Parathyroid adenoma (tissue), 2 donors: ENCODE measurements around the gene LYSET.
A peak's percentile ranks its signal among the peaks of the same experiment; 100 is the strongest.
"Not testable (repeated sequence)": the region's sequence is repeated elsewhere in the genome, so short reads cannot be mapped to it uniquely, and the experiment has no call there.

Experiments
- H2AFZ ChIP-seq: fragments of 300-600 bp; sonication (generic); one replicate; pipeline ENCODE4 v1.7.0; 2017; ENCODE audit warnings: antibody characterized with exemption, mild to moderate bottlenecking
- H3K27ac ChIP-seq: fragments of 300-600 bp; sonication (generic); one replicate; pipeline ENCODE4 v1.7.0; 2017
- H3K27me3 ChIP-seq: fragments of 300-600 bp; sonication (generic); one replicate; pipeline ENCODE4 v1.7.0; 2017; ENCODE audit warnings: low read length; ENCODE audit not compliant: control insufficient read depth, insufficient read depth
- H3K36me3 ChIP-seq: fragments of 300-600 bp; sonication (generic); one replicate; pipeline ENCODE4 v1.7.0; 2017; ENCODE audit warnings: low read length; ENCODE audit not compliant: control insufficient read depth, insufficient read depth
- H3K4me1 ChIP-seq: fragments of 300-600 bp; sonication (generic); one replicate; pipeline ENCODE4 v1.7.0; 2017; ENCODE audit warnings: control low read depth
- H3K4me2 ChIP-seq: fragments of 300-600 bp; sonication (generic); one replicate; pipeline ENCODE4 v1.7.0; 2017; ENCODE audit warnings: low read length
- H3K4me3 ChIP-seq: fragments of 300-600 bp; sonication (generic); one replicate; pipeline ENCODE4 v1.7.0; 2017; ENCODE audit warnings: low read depth, low read length
- H3K79me2 ChIP-seq: fragments of 300-600 bp; sonication (generic); one replicate; pipeline ENCODE4 v1.7.0; 2017; ENCODE audit warnings: control low read depth
- H3K9ac ChIP-seq: fragments of 300-600 bp; sonication (generic); one replicate; pipeline ENCODE4 v1.7.0; 2017; ENCODE audit warnings: mild to moderate bottlenecking
- H3K9me3 ChIP-seq: fragments of 300-600 bp; sonication (generic); one replicate; pipeline ENCODE4 v1.7.0; 2017; ENCODE audit warnings: low read length; ENCODE audit not compliant: control insufficient read depth
- CTCF ChIP-seq: fragments of 300-600 bp; sonication (generic); IDR thresholded peaks from one replicate; pipeline ENCODE4 v1.7.0; 2017; ENCODE audit warnings: antibody characterized with exemption, mild to moderate bottlenecking
- donor health status: primary hyperparathyroidism.

The LYSET gene

GRCh38 chr14:93160353-93160801 lies 24.7 kb upstream of the LYSET start:
- Histone ChIP-seq H3K36me3 (no peaks in the 10 kb centered on the region), H3K4me2 (no peak overlapping the region), H3K9me3 (no peaks in the 10 kb centered on the region), H2AFZ (no peak overlapping the region), H3K9ac (no peak overlapping the region), H3K4me3 (no peak overlapping the region), H3K27me3 (no peaks in the 10 kb centered on the region), H3K27ac (no peak overlapping the region), H3K79me2 (no peaks in the 10 kb centered on the region), H3K4me1 (no peaks in the 10 kb centered on the region)
- peak; percentile 31 for TF ChIP-seq CTCF

GRCh38 chr14:93161411-93161940 lies 23.6 kb upstream of the LYSET start:
- Histone ChIP-seq H3K27me3 (no peaks in the 10 kb centered on the region), H3K36me3 (no peaks in the 10 kb centered on the region), H3K79me2 (no peaks in the 10 kb centered on the region), H3K9ac (no peak overlapping the region), H3K4me2 (no peak overlapping the region), H3K4me3 (no peak overlapping the region), H3K4me1 (no peaks in the 10 kb centered on the region), H3K27ac (no peak overlapping the region), H2AFZ (no peak overlapping the region), H3K9me3 (no peaks in the 10 kb centered on the region)
- no peak for TF ChIP-seq CTCF

GRCh38 chr14:93163564-93163963 lies 21.6 kb upstream of the LYSET start:
- Histone ChIP-seq H2AFZ (no peak overlapping the region), H3K4me3 (no peak overlapping the region), H3K27me3 (no peaks in the 10 kb centered on the region), H3K27ac (no peak overlapping the region), H3K4me1 (no peaks in the 10 kb centered on the region), H3K4me2 (no peak overlapping the region), H3K36me3 (no peaks in the 10 kb centered on the region), H3K9ac (no peak overlapping the region), H3K9me3 (no peaks in the 10 kb centered on the region), H3K79me2 (no peaks in the 10 kb centered on the region)
- no peak for TF ChIP-seq CTCF

GRCh38 chr14:93165271-93166265 lies 19.5 kb upstream of the LYSET start:
- not testable (repeated sequence) for H3K9ac ChIP-seq, H3K4me2 ChIP-seq

GRCh38 chr14:93168610-93169009 lies 16.5 kb upstream of the LYSET start:
- H3K27ac ChIP-seq, H3K4me1 ChIP-seq, H2AFZ ChIP-seq, H3K9ac ChIP-seq, H3K9me3 ChIP-seq, H3K4me2 ChIP-seq, H3K79me2 ChIP-seq, H3K36me3 ChIP-seq, H3K27me3 ChIP-seq, H3K4me3 ChIP-seq: not testable (repeated sequence)

More at GRCh38 chr14:93165271-93166265, 19.5 kb upstream of the LYSET start:
- H2AFZ ChIP-seq, H3K4me3 ChIP-seq, H3K27ac ChIP-seq, H3K4me1 ChIP-seq, H3K79me2 ChIP-seq, H3K9me3 ChIP-seq, H3K27me3 ChIP-seq, H3K36me3 ChIP-seq: not testable (repeated sequence)

- not testable (repeated sequence) for H3K36me3 ChIP-seq, H3K4me1 ChIP-seq, H3K4me2 ChIP-seq, H3K27ac ChIP-seq, H3K9me3 ChIP-seq, H2AFZ ChIP-seq, H3K9ac ChIP-seq, H3K27me3 ChIP-seq, H3K4me3 ChIP-seq, H3K79me2 ChIP-seq
Measured at GRCh38 chr14:93169619-93170018, 15.5 kb upstream of the LYSET start.

GRCh38 chr14:93170141-93170540 lies 15.0 kb upstream of the LYSET start:
- not testable (repeated sequence) for H3K9ac ChIP-seq, H3K9me3 ChIP-seq, H3K27ac ChIP-seq, H3K27me3 ChIP-seq, H3K4me2 ChIP-seq, H3K4me1 ChIP-seq, H3K79me2 ChIP-seq, H3K4me3 ChIP-seq, H3K36me3 ChIP-seq, H2AFZ ChIP-seq
